K562 (cell line): ENCODE measurements around the gene RGL2. TPM values are rescaled to one million over a fixed set of nuclear protein-coding genes. Genes with fewer than 3 reads are reported as not detected.

Source experiments
- ASH1L ChIP-seq: fragments of 450-650 bp; IDR thresholded peaks from 2 replicates; pipeline ENCODE4 v1.6.1; 2018; ENCODE audit warnings: borderline replicate concordance, mild to moderate bottlenecking, low read depth; ENCODE audit not compliant: partially characterized antibody
- BDP1 ChIP-seq: IDR thresholded peaks from 3 replicates; pipeline ENCODE4 v1.6.1; 2011; ENCODE audit not compliant: insufficient read length, insufficient read depth
- CBX8 ChIP-seq: fragments of 200-600 bp; sonication (generic); IDR thresholded peaks from 2 replicates; pipeline ENCODE4 v1.6.1; 2012; ENCODE audit warnings: borderline replicate concordance, mixed run types, low read depth, mild to moderate bottlenecking, moderate library complexity, mixed read lengths, low read length, control low read depth, inconsistent platforms; ENCODE audit not compliant: poor library complexity, severe bottlenecking; ENCODE audit errors: extremely low read depth
- ETV5 ChIP-seq: sonication (generic); formaldehyde crosslinking; IDR thresholded peaks from 2 replicates; pipeline ENCODE4 v1.4.0; 2020; ENCODE audit warnings: low read depth, mild to moderate bottlenecking, missing genetic modification reagents
- FOSL1 ChIP-seq: fragments of 200-800 bp; sonication (Bioruptor generic); conservative IDR thresholded peaks from 2 replicates; pipeline ENCODE4 v1.6.1; 2016; ENCODE audit warnings: missing genetic modification characterization, missing compliant biosample characterization
- HDGF ChIP-seq: fragments of 450-650 bp; IDR thresholded peaks from 2 replicates; pipeline ENCODE4 v1.6.1; 2016
- NFE2 ChIP-seq: IDR thresholded peaks from 2 replicates; pipeline ENCODE4 v1.6.1; 2014; ENCODE audit warnings: antibody characterized with exemption, low read depth
- PHF8 ChIP-seq: fragments of 200-600 bp; sonication (generic); IDR thresholded peaks from 2 replicates; pipeline ENCODE4 v1.6.1; 2012; ENCODE audit warnings: mixed run types, mild to moderate bottlenecking, inconsistent platforms, low read length, moderate library complexity, borderline replicate concordance
- PTTG1 ChIP-seq: fragments of 450-650 bp; IDR thresholded peaks from 2 replicates; pipeline ENCODE4 v1.6.1; 2016; ENCODE audit warnings: low read depth, mild to moderate bottlenecking, missing genetic modification characterization, missing compliant biosample characterization
- SAFB ChIP-seq: fragments of 200-400 bp; formaldehyde crosslinking; IDR thresholded peaks from 2 replicates; pipeline ENCODE4 v1.6.1; 2017; ENCODE audit warnings: low read depth, low read length, borderline replicate concordance
- SIX5 ChIP-seq, 2 experiments: IDR thresholded peaks; 2 replicates each; pipeline ENCODE4 v1.6.1; 2011; ENCODE audit warnings: low read length in 2 of 2, borderline replicate concordance in 1 of 2, low read depth in 1 of 2, mild to moderate bottlenecking in 1 of 2, moderate library complexity in 1 of 2; ENCODE audit not compliant: insufficient read depth in 1 of 2
- ZEB2 ChIP-seq: fragments of 450-650 bp; IDR thresholded peaks from 2 replicates; pipeline ENCODE4 v1.6.1; 2016
- ZNF668 ChIP-seq: fragments of 250-450 bp; sonication (Bioruptor Pico); IDR thresholded peaks from 2 replicates; pipeline ENCODE4 v1.8.0; 2022; ENCODE audit warnings: mild to moderate bottlenecking, inconsistent platforms
- polyA plus RNA-seq, 8 experiments: library from polyadenylated mRNA; depleted of rRNA in 4 of 8; stranded (reverse) in 5 of 8; unstranded in 3 of 8; fragments of >200 nt; fragmentation: Nextera tagmentation in 2 of 8; fragmentation: Illumina TruSeq in 1 of 8; extraction: Ambion mirVana in 2 of 8; extraction: Trizol in 1 of 8; gene quantifications; 2 replicates each; pipeline versions ENCODE4 v1.2.1 to v1.2.3, GENCODE V29; 2011 to 2014; ENCODE audit warnings: inconsistent platforms in 1 of 8, missing spikeins in 1 of 8
- total RNA-seq, 7 experiments: library from RNA; depleted of rRNA in 6 of 7; stranded (reverse); fragments of >200 nt in 6 of 7; fragmentation: Illumina TruSeq in 2 of 7; extraction: Trizol in 2 of 7; gene quantifications; 2 replicates each; pipeline versions ENCODE4 v1.2.1 to v1.2.3, GENCODE V29; 2011 to 2021; ENCODE audit warnings: low replicate concordance in 1 of 7
- TF ChIP-seq, protein P1 (sequence below): fragments of 250-450 bp; sonication (Bioruptor Pico); IDR thresholded peaks from 2 replicates; pipeline ENCODE4 v1.5.0; 2021; ENCODE audit warnings: mild to moderate bottlenecking, moderate library complexity
- TF ChIP-seq, protein P2 (sequence below): fragments of 450-650 bp; IDR thresholded peaks from 2 replicates; pipeline ENCODE4 v1.7.1; 2018; ENCODE audit warnings: mild to moderate bottlenecking, low read depth; ENCODE audit not compliant: partially characterized antibody
- TF ChIP-seq, protein P3 (sequence below): conservative IDR thresholded peaks from 2 replicates; pipeline ENCODE4 v1.6.1; 2011; ENCODE audit warnings: low read depth, mild to moderate bottlenecking, low read length; ENCODE audit not compliant: control insufficient read depth
- TF ChIP-seq, protein P4 (sequence below), 3 experiments: IDR thresholded peaks in 2 of 3; conservative IDR thresholded peaks in 1 of 3; 2 replicates each; pipeline ENCODE4 v1.5.1; 2011 to 2012; ENCODE audit warnings: low read length in 3 of 3, mild to moderate bottlenecking in 3 of 3, control low read depth in 2 of 3, improper control_type of control experiment in 1 of 3, inconsistent platforms in 1 of 3, low read depth in 1 of 3, mixed read lengths in 1 of 3, moderate library complexity in 1 of 3; ENCODE audit not compliant: insufficient read depth in 2 of 3

RGL2 gene
- total and polyA plus RNA-seq, 9 of the 15 experiments (the other 6 are each of a cell fraction or from before 2014, with no cell fraction given) = 1.8 to 57.1 (median 19.5) TPM

DNA sequence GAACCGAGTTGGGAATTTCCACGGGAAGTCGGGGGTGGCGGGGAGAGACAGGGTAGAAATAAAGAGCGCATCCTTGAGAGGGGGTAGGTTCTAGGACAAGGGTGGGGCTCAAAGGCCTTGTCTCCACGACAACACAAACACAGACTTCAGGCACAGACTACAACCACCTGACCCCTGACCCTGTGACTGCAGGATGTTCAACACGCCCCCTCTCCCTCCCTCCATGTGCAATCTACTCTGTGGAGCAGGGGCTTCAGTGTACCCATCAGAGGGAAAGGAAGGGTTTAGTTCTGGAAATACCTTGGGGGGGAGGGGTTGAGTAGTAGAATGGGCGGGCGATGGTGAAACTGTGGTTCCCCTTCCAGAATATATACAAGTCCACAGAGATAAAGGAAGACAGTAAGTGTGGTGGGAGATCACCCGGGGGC lies 15.8 kb upstream of the RGL2 start (continued):
- TF ChIP-seq, protein P1, sequence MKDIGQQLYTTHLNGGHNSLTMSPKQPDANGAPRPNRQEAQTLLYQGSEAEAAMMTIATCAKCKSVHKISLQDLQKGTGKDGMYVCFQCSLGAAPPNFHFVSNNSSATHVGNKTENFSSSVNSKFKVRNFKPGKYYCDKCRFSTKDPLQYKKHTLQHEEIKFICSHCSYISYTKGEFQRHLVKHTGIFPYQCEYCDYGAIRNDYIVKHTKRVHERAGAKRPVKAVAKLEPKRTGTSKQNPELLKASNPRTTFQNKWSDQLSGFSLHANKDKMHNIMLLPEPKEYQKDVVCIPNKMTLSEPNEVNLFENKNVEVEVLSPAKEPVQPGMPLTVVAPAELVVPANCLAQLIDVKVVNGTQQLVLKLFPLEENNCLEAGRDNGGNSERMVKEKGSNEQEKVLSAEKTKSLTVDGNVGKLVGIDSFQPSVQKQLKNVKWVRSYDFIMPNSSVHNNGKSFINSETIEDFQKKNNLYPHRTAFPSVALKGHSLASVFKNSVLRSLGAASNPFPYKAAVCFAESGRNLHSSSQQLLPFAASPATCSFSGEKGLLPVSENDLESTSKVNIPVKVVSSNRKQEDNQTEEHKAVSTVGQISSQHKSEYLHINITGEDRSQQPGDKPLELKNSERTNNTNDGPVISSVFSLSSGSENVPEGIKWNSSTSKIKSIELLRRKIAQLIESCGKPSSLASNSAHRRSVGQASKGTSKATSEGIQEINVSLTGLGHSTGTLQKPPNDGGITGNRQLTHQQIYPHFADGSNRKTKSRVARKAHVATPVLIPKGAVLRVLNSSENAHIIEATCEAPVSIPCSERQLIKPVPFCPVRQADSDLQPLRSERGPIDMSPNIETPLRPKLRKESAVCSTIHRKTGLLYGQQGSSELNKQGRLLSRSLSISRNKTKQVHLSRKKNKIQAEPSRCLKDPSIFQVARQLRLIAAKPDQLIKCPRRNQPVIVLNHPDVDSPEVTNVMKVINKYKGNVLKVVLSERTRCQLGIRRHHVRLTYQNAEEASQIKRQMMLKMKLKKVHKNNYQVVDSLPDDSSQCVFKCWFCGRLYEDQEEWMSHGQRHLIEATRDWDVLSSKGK (CRISPR knock-in tag) = no peak
- TF ChIP-seq SAFB (no peak), HDGF (no peak), ZEB2 (no peak), NFE2 (no peak), ZNF668 (CRISPR knock-in tag) (no peak), CBX8 (no peak), SIX5 (IDR thresholded peaks at IDR 0.05; ENCODE audit: borderline replicate concordance in 1 of 2, insufficient read depth in 1 of 2, low read depth in 1 of 2, low read length in 2 of 2) (no peak), FOSL1 (no peak), BDP1 (no peak), PHF8 (no peak), ASH1L (no peak), PTTG1 (tag) (no peak), ETV5 (CRISPR knock-in tag) (no peak)
- TF ChIP-seq, protein P2, sequence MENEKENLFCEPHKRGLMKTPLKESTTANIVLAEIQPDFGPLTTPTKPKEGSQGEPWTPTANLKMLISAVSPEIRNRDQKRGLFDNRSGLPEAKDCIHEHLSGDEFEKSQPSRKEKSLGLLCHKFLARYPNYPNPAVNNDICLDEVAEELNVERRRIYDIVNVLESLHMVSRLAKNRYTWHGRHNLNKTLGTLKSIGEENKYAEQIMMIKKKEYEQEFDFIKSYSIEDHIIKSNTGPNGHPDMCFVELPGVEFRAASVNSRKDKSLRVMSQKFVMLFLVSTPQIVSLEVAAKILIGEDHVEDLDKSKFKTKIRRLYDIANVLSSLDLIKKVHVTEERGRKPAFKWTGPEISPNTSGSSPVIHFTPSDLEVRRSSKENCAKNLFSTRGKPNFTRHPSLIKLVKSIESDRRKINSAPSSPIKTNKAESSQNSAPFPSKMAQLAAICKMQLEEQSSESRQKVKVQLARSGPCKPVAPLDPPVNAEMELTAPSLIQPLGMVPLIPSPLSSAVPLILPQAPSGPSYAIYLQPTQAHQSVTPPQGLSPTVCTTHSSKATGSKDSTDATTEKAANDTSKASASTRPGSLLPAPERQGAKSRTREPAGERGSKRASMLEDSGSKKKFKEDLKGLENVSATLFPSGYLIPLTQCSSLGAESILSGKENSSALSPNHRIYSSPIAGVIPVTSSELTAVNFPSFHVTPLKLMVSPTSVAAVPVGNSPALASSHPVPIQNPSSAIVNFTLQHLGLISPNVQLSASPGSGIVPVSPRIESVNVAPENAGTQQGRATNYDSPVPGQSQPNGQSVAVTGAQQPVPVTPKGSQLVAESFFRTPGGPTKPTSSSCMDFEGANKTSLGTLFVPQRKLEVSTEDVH = peak; percentile 18
- TF ChIP-seq, protein P3, sequence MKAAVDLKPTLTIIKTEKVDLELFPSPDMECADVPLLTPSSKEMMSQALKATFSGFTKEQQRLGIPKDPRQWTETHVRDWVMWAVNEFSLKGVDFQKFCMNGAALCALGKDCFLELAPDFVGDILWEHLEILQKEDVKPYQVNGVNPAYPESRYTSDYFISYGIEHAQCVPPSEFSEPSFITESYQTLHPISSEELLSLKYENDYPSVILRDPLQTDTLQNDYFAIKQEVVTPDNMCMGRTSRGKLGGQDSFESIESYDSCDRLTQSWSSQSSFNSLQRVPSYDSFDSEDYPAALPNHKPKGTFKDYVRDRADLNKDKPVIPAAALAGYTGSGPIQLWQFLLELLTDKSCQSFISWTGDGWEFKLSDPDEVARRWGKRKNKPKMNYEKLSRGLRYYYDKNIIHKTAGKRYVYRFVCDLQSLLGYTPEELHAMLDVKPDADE = no peak
- TF ChIP-seq, protein P4, sequence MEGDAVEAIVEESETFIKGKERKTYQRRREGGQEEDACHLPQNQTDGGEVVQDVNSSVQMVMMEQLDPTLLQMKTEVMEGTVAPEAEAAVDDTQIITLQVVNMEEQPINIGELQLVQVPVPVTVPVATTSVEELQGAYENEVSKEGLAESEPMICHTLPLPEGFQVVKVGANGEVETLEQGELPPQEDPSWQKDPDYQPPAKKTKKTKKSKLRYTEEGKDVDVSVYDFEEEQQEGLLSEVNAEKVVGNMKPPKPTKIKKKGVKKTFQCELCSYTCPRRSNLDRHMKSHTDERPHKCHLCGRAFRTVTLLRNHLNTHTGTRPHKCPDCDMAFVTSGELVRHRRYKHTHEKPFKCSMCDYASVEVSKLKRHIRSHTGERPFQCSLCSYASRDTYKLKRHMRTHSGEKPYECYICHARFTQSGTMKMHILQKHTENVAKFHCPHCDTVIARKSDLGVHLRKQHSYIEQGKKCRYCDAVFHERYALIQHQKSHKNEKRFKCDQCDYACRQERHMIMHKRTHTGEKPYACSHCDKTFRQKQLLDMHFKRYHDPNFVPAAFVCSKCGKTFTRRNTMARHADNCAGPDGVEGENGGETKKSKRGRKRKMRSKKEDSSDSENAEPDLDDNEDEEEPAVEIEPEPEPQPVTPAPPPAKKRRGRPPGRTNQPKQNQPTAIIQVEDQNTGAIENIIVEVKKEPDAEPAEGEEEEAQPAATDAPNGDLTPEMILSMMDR (IDR thresholded peaks at IDR 0.05 in 2 of 3, conservative IDR thresholded peaks at IDR 0.05 in 1 of 3; ENCODE audit: insufficient read depth in 2 of 3, low read depth in 1 of 3, low read length in 3 of 3) = no peak
